Spleen (tissue), 11 donors: ENCODE results near the gene COL4A2. TPM values are rescaled to one million over a fixed set of nuclear protein-coding genes. Genes with fewer than 3 reads are reported as not detected.

Experiments used
- DNase-seq: peaks from one replicate; pipeline ENCODE4 v3.0.0-alpha.2; 2020
- H3K27ac ChIP-seq, 8 donors: fragments of 200-600 bp; sonication (generic) in 7 of 8; 1 replicate in 4 of 8; 2 replicates in 4 of 8; pipeline versions ENCODE4 v1.5.0 to v1.8.0; 2016 to 2021; ENCODE audit warnings: inconsistent platforms in 4 of 8, mild to moderate bottlenecking in 4 of 8, moderate library complexity in 1 of 8
- H3K27me3 ChIP-seq, 7 donors: fragments of 200-600 bp; sonication (generic) in 6 of 7; replicated peaks in 1 of 7; 1 replicate in 4 of 7; 2 replicates in 3 of 7; pipeline versions ENCODE4 v1.5.0 to v1.8.0; 2016 to 2021; ENCODE audit warnings: inconsistent platforms in 3 of 7, mild to moderate bottlenecking in 1 of 7
- H3K36me3 ChIP-seq, 6 donors: fragments of 200-600 bp; sonication (generic) in 5 of 6; 1 replicate in 4 of 6; 2 replicates in 2 of 6; pipeline versions ENCODE4 v1.5.0 to v1.8.0; 2016 to 2021; ENCODE audit warnings: inconsistent platforms in 2 of 6
- H3K4me1 ChIP-seq, 6 donors: fragments of 200-600 bp; sonication (generic) in 5 of 6; 1 replicate in 3 of 6; 2 replicates in 3 of 6; pipeline versions ENCODE4 v1.5.0 to v1.8.0; 2016 to 2021; ENCODE audit warnings: inconsistent platforms in 3 of 6
- H3K4me3 ChIP-seq, 8 donors: fragments of 200-600 bp; sonication (generic) in 7 of 8; 1 replicate in 4 of 8; 2 replicates in 4 of 8; pipeline versions ENCODE4 v1.5.0 to v1.8.0; 2016 to 2021; ENCODE audit warnings: inconsistent platforms in 4 of 8, mild to moderate bottlenecking in 4 of 8, moderate library complexity in 2 of 8
- H3K9me3 ChIP-seq, 8 donors: fragments of 200-600 bp; sonication (generic) in 7 of 8; 1 replicate in 4 of 8; 2 replicates in 4 of 8; pipeline versions ENCODE4 v1.5.0 to v1.8.0; 2016 to 2021; ENCODE audit warnings: inconsistent platforms in 4 of 8
- POLR2A ChIP-seq, 3 donors: fragments of 450-650 bp; IDR thresholded peaks; one replicate each; pipeline ENCODE4 v1.5.1; 2017; ENCODE audit warnings: antibody characterized with exemption in 3 of 3, mild to moderate bottlenecking in 1 of 3
- POLR2AphosphoS5 ChIP-seq, 3 donors: sonication (generic); formaldehyde crosslinking; IDR thresholded peaks; one replicate each; pipeline ENCODE4 v1.5.1; 2017; ENCODE audit warnings: antibody characterized with exemption in 3 of 3
- WGBS, 5 donors: extraction: QIAGEN DNeasy Blood & Tissue Kit in 3 of 5; methylation state at CpG; one replicate each; pipeline versions ENCODE4 v1.1.5 to v1.1.7; 2013 to 2018; 5-methylcytosine and 5-hydroxymethylcytosine counted together
- intact Hi-C: fragments of 100-400 bp; cut with DNase I; formaldehyde crosslinking; loops from one replicate; pipeline ENCODE4 v1.15.0; 2023; ENCODE audit warnings: low total_unique reads
- polyA plus RNA-seq, 3 donors: library from polyadenylated mRNA; stranded (reverse); fragments of 200-250 nt; gene quantifications; one replicate each; pipeline ENCODE4 v1.2.1, GENCODE V29; 2013
- total RNA-seq, 7 donors: library from RNA; depleted of rRNA in 3 of 7; stranded (reverse); fragments of >200 nt in 3 of 7; fragmentation: NEBNext Ultra II Directional in 4 of 7; extraction: Animal tissue kit (Norgen Biotek cat#: 25700) in 4 of 7; gene quantifications; one replicate each; pipeline versions ENCODE4 v1.1.0 to v1.2.1, GENCODE V29; 2016 to 2021
- TF ChIP-seq, protein P1 (sequence below), 11 experiments: fragments of 200-600 bp in 7 of 11; fragments of 450-650 bp in 4 of 11; sonication (generic) in 4 of 11; IDR thresholded peaks in 8 of 11; conservative IDR thresholded peaks in 3 of 11; 1 replicate in 7 of 11; 2 replicates in 4 of 11; pipeline versions ENCODE4 v1.4.0 to v1.8.0; 2016 to 2021; ENCODE audit warnings: antibody characterized with exemption in 11 of 11, inconsistent platforms in 4 of 11, mild to moderate bottlenecking in 1 of 11
- donor health status: healthy with polysubstance abuse.
- donor health status: DM: no; HTN: no; CAD: no; lungs with moderate emphysema.
- donor health status: DM: no; HTN: no; CAD: no.
- donor health status: Bipolar disorder and iron deficiency.
- donor health status: healthy.
- donor health status: DM: no; HTN: no; CAD: no.
- donor health status: DM: yes; HTN: yes; CAD: no.

The COL4A2 gene
- total and polyA plus RNA-seq, 10 donors, result 52.6 to 712 (median 337) TPM

DNA sequence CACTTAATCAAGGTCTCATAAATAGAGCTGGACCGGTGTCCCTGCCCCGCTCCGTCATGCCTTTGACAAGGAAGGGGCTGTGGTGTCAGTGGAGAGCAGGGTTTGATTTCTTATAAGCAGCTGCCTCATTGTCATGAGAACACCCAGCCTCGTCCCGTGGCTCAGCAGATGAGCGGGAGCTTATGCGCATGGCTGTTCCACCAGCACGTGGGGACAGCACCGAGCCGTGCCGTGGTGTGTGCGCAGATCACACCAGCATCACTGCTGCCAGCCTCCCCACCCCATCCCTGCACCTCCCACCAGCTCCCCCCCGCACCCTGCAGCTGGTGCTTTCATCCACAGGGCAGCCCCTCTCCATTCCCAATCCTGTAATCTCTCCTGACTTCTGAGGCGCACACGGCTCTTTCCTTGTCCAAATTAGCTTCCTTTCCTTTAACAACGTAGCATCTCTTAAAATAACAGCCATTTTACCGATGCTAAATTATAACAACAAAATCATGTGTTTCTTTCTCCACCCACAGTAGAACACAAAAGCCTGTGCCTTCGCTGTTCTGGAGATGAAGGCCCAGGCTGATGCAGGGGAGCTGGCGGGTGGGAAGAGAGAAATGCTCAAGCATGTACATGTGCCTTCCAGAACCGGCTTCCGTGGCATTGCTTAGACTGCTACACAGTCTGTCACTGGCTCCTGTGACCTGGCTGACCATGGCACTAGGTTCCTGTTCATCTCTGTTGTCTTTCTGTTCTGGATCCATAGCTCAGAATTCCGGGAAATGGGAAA lies 157.7 kb downstream of the COL4A2 start:
- peak in 2 of 3 donors; percentile 8 to 12 for TF ChIP-seq POLR2AphosphoS5 (IDR thresholded peaks at IDR 0.05)
- TF ChIP-seq, protein P1, sequence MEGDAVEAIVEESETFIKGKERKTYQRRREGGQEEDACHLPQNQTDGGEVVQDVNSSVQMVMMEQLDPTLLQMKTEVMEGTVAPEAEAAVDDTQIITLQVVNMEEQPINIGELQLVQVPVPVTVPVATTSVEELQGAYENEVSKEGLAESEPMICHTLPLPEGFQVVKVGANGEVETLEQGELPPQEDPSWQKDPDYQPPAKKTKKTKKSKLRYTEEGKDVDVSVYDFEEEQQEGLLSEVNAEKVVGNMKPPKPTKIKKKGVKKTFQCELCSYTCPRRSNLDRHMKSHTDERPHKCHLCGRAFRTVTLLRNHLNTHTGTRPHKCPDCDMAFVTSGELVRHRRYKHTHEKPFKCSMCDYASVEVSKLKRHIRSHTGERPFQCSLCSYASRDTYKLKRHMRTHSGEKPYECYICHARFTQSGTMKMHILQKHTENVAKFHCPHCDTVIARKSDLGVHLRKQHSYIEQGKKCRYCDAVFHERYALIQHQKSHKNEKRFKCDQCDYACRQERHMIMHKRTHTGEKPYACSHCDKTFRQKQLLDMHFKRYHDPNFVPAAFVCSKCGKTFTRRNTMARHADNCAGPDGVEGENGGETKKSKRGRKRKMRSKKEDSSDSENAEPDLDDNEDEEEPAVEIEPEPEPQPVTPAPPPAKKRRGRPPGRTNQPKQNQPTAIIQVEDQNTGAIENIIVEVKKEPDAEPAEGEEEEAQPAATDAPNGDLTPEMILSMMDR (IDR thresholded peaks at IDR 0.05 in 8 of 11, conservative IDR thresholded peaks at IDR 0.05 in 3 of 11), result no peak
- WGBS, 5 donors, result 83 to 88% (median 84%) methylated on average over 22 of the region's 22 CpGs
- peaks cover 0 to 92% (median 10%) of the 10 kb centered on the region in 6 donors for H3K36me3 ChIP-seq
- no peak for DNase-seq
- H3K27ac ChIP-seq, result peak overlapping the region in 1 of 8 donors; percentile 46
- H3K4me3 ChIP-seq, result no peak overlapping the region
- peaks cover 0 to 32% (median 11%) of the 10 kb centered on the region in 6 donors for H3K4me1 ChIP-seq
- intact Hi-C loops, result no loop called here
- no peaks in the 10 kb centered on the region for H3K9me3 ChIP-seq
- H3K27me3 ChIP-seq, result no peaks in the 10 kb centered on the region

DNA sequence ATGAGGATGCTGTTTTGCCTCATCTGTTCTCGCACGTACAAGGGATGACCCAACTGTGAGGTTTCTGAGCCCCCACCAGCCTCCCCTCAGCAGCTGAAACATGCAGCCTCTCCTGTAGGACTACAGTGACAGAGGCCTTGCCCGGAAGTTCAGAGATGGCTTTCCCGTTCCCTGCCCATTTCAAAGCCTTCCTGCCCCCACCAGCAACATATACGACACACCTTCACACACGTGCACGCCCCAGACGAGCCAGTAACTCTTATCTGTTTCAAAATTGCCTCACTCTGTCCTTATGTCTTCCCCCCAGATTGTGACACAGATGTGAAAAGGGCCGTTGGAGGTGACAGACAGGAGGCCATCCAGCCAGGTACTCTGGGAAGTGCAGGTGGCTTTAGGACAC lies 158.6 kb downstream of the COL4A2 start:
- WGBS, 5 donors, result 67 to 86% (median 73%) methylated on average over 9 of the region's 9 CpGs
- DNase-seq, result no peak
- no peaks in the 10 kb centered on the region for H3K9me3 ChIP-seq
- H3K4me3 ChIP-seq, result no peak overlapping the region
- no peak overlapping the region for H3K27ac ChIP-seq
- H3K4me1 ChIP-seq, result peaks cover 7 to 40% (median 20%) of the 10 kb centered on the region in 6 donors
- no peak for TF ChIP-seq POLR2A (IDR thresholded peaks at IDR 0.05)
- no peak for TF ChIP-seq POLR2AphosphoS5 (IDR thresholded peaks at IDR 0.05)
- TF ChIP-seq, protein P1 (IDR thresholded peaks at IDR 0.05 in 8 of 11, conservative IDR thresholded peaks at IDR 0.05 in 3 of 11), result no peak
- peaks cover 0 to 86% (median 10%) of the 10 kb centered on the region in 6 donors for H3K36me3 ChIP-seq
- H3K27me3 ChIP-seq, result no peaks in the 10 kb centered on the region
- intact Hi-C loops, result no loop called here

GRCh38 chr13:110466266-110466915 lies 159.3 kb downstream of the COL4A2 start:
- DNase-seq, result no peak
- Histone ChIP-seq H3K27me3 (no peaks in the 10 kb centered on the region), H3K36me3 (peaks cover 0 to 85% (median 10%) of the 10 kb centered on the region in 6 donors), H3K9me3 (no peaks in the 10 kb centered on the region), H3K27ac (no peak overlapping the region), H3K4me1 (peaks cover 14 to 47% (median 27%) of the 10 kb centered on the region in 6 donors), H3K4me3 (no peak overlapping the region)
- 76 to 86% (median 85%) methylated on average over 6 of the region's 6 CpGs for WGBS, 5 donors
- TF ChIP-seq POLR2A (IDR thresholded peaks at IDR 0.05) (no peak), POLR2AphosphoS5 (IDR thresholded peaks at IDR 0.05) (no peak)
- TF ChIP-seq, protein P1 (IDR thresholded peaks at IDR 0.05 in 8 of 11, conservative IDR thresholded peaks at IDR 0.05 in 3 of 11), result no peak
- intact Hi-C loops, result no loop called here

GRCh38 chr13:110467516-110468110 lies 160.5 kb downstream of the COL4A2 start:
- WGBS, 5 donors, result 80 to 99% (median 92%) methylated on average over 9 to 13 of the region's 13 CpGs
- Histone ChIP-seq H3K36me3 (peaks cover 0 to 78% (median 7%) of the 10 kb centered on the region in 6 donors), H3K9me3 (no peaks in the 10 kb centered on the region), H3K4me1 (peaks cover 17 to 59% (median 35%) of the 10 kb centered on the region in 6 donors), H3K27ac (no peak overlapping the region), H3K4me3 (no peak overlapping the region), H3K27me3 (no peaks in the 10 kb centered on the region)
- TF ChIP-seq, protein P1 (IDR thresholded peaks at IDR 0.05 in 8 of 11, conservative IDR thresholded peaks at IDR 0.05 in 3 of 11), result no peak
- TF ChIP-seq POLR2A (IDR thresholded peaks at IDR 0.05), result no peak
- TF ChIP-seq POLR2AphosphoS5 (IDR thresholded peaks at IDR 0.05), result peak in 1 of 3 donors; percentile 64
- DNase-seq, result no peak
- intact Hi-C loops, result no loop called here
